GM12878 (cell line): Measurements from ENCODE around the gene VSTM5.

Experiments
- ETV6 ChIP-seq, 2 experiments: fragments of 450-650 bp in 1 of 2; IDR thresholded peaks in 1 of 2; conservative IDR thresholded peaks in 1 of 2; 2 replicates each; pipeline ENCODE4 v1.6.1; 2014; ENCODE audit warnings: antibody characterized with exemption in 1 of 2, borderline replicate concordance in 1 of 2, low read depth in 1 of 2, mild to moderate bottlenecking in 1 of 2, moderate library complexity in 1 of 2
- JUNB ChIP-seq: IDR thresholded peaks from 2 replicates; pipeline ENCODE4 v1.6.1; 2016; ENCODE audit warnings: antibody characterized with exemption, mild to moderate bottlenecking

GRCh38 chr11:93846411-93846810, 4.0 kb downstream of the VSTM5 start:
- no peak for TF ChIP-seq JUNB
- no peak for TF ChIP-seq ETV6 (conservative IDR thresholded peaks at IDR 0.05 in 1 of 2, IDR thresholded peaks at IDR 0.05 in 1 of 2; ENCODE audit: borderline replicate concordance in 1 of 2, low read depth in 1 of 2)
